HUES6 (cell line): ENCODE measurements around the gene OR2T35.

Experiments used
- H3K27ac ChIP-seq: 2 replicates; pipeline ENCODE4 v1.7.0; 2013; ENCODE audit warnings: low read depth, mild to moderate bottlenecking, low read length, inconsistent platforms
- H3K27me3 ChIP-seq: 2 replicates; pipeline ENCODE4 v1.6.1; 2013; ENCODE audit warnings: low read length; ENCODE audit not compliant: control insufficient read depth, insufficient read depth
- H3K36me3 ChIP-seq: 2 replicates; pipeline ENCODE4 v1.6.1; 2013; ENCODE audit warnings: low read length; ENCODE audit not compliant: control insufficient read depth, insufficient read depth
- H3K4me1 ChIP-seq: 2 replicates; pipeline ENCODE4 v1.6.1; 2013; ENCODE audit warnings: low read length; ENCODE audit not compliant: control insufficient read depth, insufficient read depth
- H3K4me3 ChIP-seq: 2 replicates; pipeline ENCODE4 v1.5.1; 2013; ENCODE audit warnings: low read depth, low read length
- H3K9ac ChIP-seq: one replicate; pipeline ENCODE4 v1.6.1; 2013; ENCODE audit warnings: mild to moderate bottlenecking, low read length
- H3K9me3 ChIP-seq: 2 replicates; pipeline ENCODE4 v1.6.1; 2013; ENCODE audit warnings: low read depth, low read length; ENCODE audit not compliant: control insufficient read depth, insufficient read depth

Gene OR2T35

GRCh38 chr1:248622570-248623001 lies 22.5 kb downstream of the OR2T35 start:
- Histone ChIP-seq H3K4me1 (no peaks in the 10 kb centered on the region), H3K27ac (no peak overlapping the region), H3K4me3 (no peak overlapping the region), H3K9me3 (peaks cover 35% of the 10 kb centered on the region; the same call in 1 of the 2 replicates), H3K27me3 (no peaks in the 10 kb centered on the region), H3K36me3 (no peaks in the 10 kb centered on the region), H3K9ac (no peak overlapping the region)

GRCh38 chr1:248621770-248622169 lies 23.3 kb downstream of the OR2T35 start:
- no peaks in the 10 kb centered on the region for H3K27me3 ChIP-seq
- peaks cover 29% of the 10 kb centered on the region; the same call in 1 of the 2 replicates for H3K9me3 ChIP-seq
- no peak overlapping the region for H3K4me3 ChIP-seq
- no peak overlapping the region for H3K27ac ChIP-seq
- H3K9ac ChIP-seq: no peak overlapping the region
- H3K4me1 ChIP-seq: no peaks in the 10 kb centered on the region
- H3K36me3 ChIP-seq: no peaks in the 10 kb centered on the region

GRCh38 chr1:248618878-248619277 lies 26.2 kb downstream of the OR2T35 start:
- Histone ChIP-seq H3K36me3 (no peaks in the 10 kb centered on the region), H3K4me1 (no peaks in the 10 kb centered on the region), H3K9ac (no peak overlapping the region), H3K4me3 (no peak overlapping the region), H3K27me3 (no peaks in the 10 kb centered on the region), H3K9me3 (peaks cover 30% of the 10 kb centered on the region; the same call in 1 of the 2 replicates), H3K27ac (no peak overlapping the region)

- Histone ChIP-seq H3K36me3 (no peaks in the 10 kb centered on the region), H3K27me3 (no peaks in the 10 kb centered on the region), H3K4me3 (no peak overlapping the region), H3K4me1 (no peaks in the 10 kb centered on the region), H3K9ac (no peak overlapping the region), H3K27ac (no peak overlapping the region), H3K9me3 (peaks cover 34% of the 10 kb centered on the region; the same call in 1 of the 2 replicates)
Observed at GRCh38 chr1:248618119-248618518, 27.0 kb downstream of the OR2T35 start.

GRCh38 chr1:248613742-248614141 lies 31.3 kb downstream of the OR2T35 start:
- no peak overlapping the region for H3K4me3 ChIP-seq
- H3K9ac ChIP-seq: no peak overlapping the region
- H3K4me1 ChIP-seq: no peaks in the 10 kb centered on the region
- no peak overlapping the region for H3K27ac ChIP-seq
- peaks cover 39% of the 10 kb centered on the region; the same call in 1 of the 2 replicates for H3K9me3 ChIP-seq
- no peaks in the 10 kb centered on the region for H3K27me3 ChIP-seq
- no peaks in the 10 kb centered on the region for H3K36me3 ChIP-seq

- no peaks in the 10 kb centered on the region for H3K27me3 ChIP-seq
- H3K27ac ChIP-seq: no peak overlapping the region
- no peak overlapping the region for H3K9ac ChIP-seq
- H3K4me1 ChIP-seq: no peaks in the 10 kb centered on the region
- no peaks in the 10 kb centered on the region for H3K36me3 ChIP-seq
- peaks cover 34% of the 10 kb centered on the region; the same call in 1 of the 2 replicates for H3K9me3 ChIP-seq
- H3K4me3 ChIP-seq: no peak overlapping the region
Observed at GRCh38 chr1:248611883-248612414, 33.1 kb downstream of the OR2T35 start.

- Histone ChIP-seq H3K9ac (no peak overlapping the region), H3K27me3 (no peaks in the 10 kb centered on the region; the same call in 1 of the 2 replicates), H3K4me3 (no peak overlapping the region), H3K4me1 (no peaks in the 10 kb centered on the region), H3K9me3 (peaks cover 40% of the 10 kb centered on the region; the same call in 1 of the 2 replicates), H3K36me3 (no peaks in the 10 kb centered on the region), H3K27ac (no peak overlapping the region)
Observed at GRCh38 chr1:248610301-248610700, 34.8 kb downstream of the OR2T35 start.

GRCh38 chr1:248599396-248599795 lies 45.7 kb downstream of the OR2T35 start:
- Histone ChIP-seq H3K4me3 (no peak overlapping the region), H3K36me3 (no peaks in the 10 kb centered on the region), H3K27me3 (no peaks in the 10 kb centered on the region), H3K4me1 (no peaks in the 10 kb centered on the region), H3K9me3 (peaks cover 32% of the 10 kb centered on the region; the same call in 1 of the 2 replicates), H3K27ac (no peak overlapping the region), H3K9ac (no peak overlapping the region)

GRCh38 chr1:248597589-248597988 lies 47.5 kb downstream of the OR2T35 start, which contains the start of gene OR2T10:
OR2T10 (minus strand) TSS chr1:248597700; CDS start chr1:248593768, 3,932 bp downstream.
- Histone ChIP-seq H3K9ac (no peak within 1 kb of the TSS), H3K27me3 (no peaks in the 10 kb centered on the region), H3K9me3 (peaks cover 39% of the 10 kb centered on the region; the same call in 1 of the 2 replicates)

GRCh38 chr1:248596615-248597014 lies 48.5 kb downstream of the OR2T35 start:
- Histone ChIP-seq H3K9ac (no peak overlapping the region), H3K27me3 (no peaks in the 10 kb centered on the region), H3K4me1 (no peaks in the 10 kb centered on the region), H3K36me3 (no peaks in the 10 kb centered on the region), H3K27ac (no peak overlapping the region), H3K4me3 (no peak overlapping the region), H3K9me3 (peaks cover 37% of the 10 kb centered on the region; the same call in 1 of the 2 replicates)

More at GRCh38 chr1:248597589-248597988, 47.5 kb downstream of the OR2T35 start, which contains the start of gene OR2T10:
- H3K36me3 ChIP-seq: no peaks in the 10 kb centered on the region
- no peaks in the 10 kb centered on the region for H3K4me1 ChIP-seq
- no peak within 1 kb of the TSS for H3K27ac ChIP-seq
- H3K4me3 ChIP-seq: no peak within 1 kb of the TSS

- H3K27ac ChIP-seq: no peak overlapping the region
- H3K9me3 ChIP-seq: peaks cover 37% of the 10 kb centered on the region; the same call in 1 of the 2 replicates
- no peaks in the 10 kb centered on the region for H3K27me3 ChIP-seq
- H3K36me3 ChIP-seq: no peaks in the 10 kb centered on the region
- no peak overlapping the region for H3K9ac ChIP-seq
- no peaks in the 10 kb centered on the region for H3K4me1 ChIP-seq
- H3K4me3 ChIP-seq: no peak overlapping the region; the same call in 1 of the 2 replicates
Observed at GRCh38 chr1:248593226-248593625, 51.9 kb downstream of the OR2T35 start.
